AG10803 (cell line): ENCODE data around the gene SPC25.
"Not testable (repeated sequence)": the region's sequence is repeated elsewhere in the genome, so short reads cannot be mapped to it uniquely, and the experiment has no call there.

Experiments
- DNase-seq: peaks from one replicate; pipeline ENCODE4 v3.0.0; 2010; ENCODE audit warnings: low read depth
- H3K4me3 ChIP-seq: 2 replicates; pipeline ENCODE4 v1.5.1; 2011; ENCODE audit warnings: mild to moderate bottlenecking, low read length, control low read depth
- TF ChIP-seq, protein P1 (sequence below): conservative IDR thresholded peaks from 2 replicates; pipeline ENCODE4 v1.5.1; 2011; ENCODE audit warnings: mild to moderate bottlenecking, low read length, control low read depth, inconsistent platforms

Gene SPC25, protein sequence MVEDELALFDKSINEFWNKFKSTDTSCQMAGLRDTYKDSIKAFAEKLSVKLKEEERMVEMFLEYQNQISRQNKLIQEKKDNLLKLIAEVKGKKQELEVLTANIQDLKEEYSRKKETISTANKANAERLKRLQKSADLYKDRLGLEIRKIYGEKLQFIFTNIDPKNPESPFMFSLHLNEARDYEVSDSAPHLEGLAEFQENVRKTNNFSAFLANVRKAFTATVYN

DNA sequence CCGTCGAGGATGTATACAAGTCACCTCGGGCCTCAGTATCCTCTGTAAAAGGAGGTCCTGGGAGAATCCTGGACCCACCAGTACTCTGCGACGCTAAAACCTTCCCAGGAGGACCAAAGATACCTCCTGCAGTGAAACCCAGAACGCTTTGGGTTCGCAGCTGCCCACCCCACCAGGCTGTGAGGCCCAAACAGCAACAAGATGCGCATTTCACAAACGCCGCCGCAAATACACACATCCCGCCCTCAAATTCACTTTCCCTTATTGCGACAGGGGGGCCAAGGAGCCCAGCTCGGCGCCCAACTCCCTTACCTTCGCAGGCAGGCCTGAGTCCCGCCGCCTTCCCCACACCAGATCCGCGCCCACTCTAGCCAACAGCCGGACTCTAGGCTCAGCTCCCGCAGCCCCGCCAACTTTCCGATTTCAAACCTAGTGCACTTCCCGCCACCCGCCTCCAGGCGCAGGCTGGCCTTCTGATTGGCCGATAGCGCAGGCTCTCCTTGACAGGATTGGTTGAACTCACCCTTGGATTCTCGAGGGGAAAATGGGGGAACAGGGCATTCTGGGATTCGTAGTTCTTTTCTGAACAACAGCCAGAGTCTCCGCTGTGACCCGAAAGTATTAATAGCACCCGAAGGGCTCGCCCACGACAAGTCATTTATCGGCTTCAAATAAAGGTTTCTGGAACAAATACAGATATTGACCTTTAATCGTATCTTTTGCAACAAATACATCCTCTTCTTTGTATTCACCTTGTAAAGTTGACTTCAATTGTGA is at the start of gene SPC25:
TSS of gene SPC25 (minus strand) at position 425 of the 777 bp plus-strand sequence. CDS start 911 bp downstream, outside the sequence.
- TF ChIP-seq, protein P1, sequence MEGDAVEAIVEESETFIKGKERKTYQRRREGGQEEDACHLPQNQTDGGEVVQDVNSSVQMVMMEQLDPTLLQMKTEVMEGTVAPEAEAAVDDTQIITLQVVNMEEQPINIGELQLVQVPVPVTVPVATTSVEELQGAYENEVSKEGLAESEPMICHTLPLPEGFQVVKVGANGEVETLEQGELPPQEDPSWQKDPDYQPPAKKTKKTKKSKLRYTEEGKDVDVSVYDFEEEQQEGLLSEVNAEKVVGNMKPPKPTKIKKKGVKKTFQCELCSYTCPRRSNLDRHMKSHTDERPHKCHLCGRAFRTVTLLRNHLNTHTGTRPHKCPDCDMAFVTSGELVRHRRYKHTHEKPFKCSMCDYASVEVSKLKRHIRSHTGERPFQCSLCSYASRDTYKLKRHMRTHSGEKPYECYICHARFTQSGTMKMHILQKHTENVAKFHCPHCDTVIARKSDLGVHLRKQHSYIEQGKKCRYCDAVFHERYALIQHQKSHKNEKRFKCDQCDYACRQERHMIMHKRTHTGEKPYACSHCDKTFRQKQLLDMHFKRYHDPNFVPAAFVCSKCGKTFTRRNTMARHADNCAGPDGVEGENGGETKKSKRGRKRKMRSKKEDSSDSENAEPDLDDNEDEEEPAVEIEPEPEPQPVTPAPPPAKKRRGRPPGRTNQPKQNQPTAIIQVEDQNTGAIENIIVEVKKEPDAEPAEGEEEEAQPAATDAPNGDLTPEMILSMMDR = no peak
- DNase-seq = peak; percentile 82
- H3K4me3 ChIP-seq = peak within 1 kb of the TSS; percentile 86

DNA sequence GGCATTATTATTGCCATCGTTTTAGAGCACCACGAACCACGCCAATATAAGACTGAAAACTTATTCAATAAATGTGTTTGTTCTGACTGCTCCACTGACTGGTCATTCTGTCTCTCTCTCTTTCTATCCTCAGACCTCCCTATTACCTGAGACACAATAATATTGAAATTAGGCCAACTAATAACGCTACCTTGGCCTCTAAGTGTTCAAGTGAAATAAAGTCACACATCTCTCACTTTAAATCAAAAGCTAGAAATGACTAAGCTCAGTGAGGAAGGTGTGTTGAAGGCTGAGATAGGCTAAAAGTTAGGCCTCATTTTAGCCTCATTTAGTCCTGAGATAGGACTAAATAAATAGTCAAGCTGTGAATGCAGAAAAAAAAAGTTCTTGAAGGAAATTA is 49.7 kb upstream of the SPC25 start:
- no peak overlapping the region for H3K4me3 ChIP-seq
- no peak for DNase-seq
- TF ChIP-seq, protein P1 = no peak

DNA sequence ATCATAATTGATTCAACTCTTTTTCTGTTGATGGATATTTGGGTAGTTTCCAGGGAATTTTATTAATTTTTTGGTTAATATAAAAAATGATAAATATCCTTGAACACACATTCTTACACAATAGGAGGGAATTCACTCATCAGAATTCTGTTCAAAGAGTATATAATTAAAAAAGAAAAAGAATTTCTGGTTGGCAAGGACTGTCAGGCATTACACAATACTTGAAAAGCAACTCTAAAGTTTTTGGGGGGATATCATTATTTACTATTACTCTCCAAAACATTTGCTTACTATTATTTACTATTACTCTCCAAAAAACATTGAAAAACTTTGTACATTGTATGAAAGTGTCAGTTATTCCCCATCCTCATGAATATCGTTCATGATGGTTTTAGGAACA is 48.8 kb upstream of the SPC25 start:
- TF ChIP-seq, protein P1 = no peak
- DNase-seq = no peak
- H3K4me3 ChIP-seq = no peak overlapping the region

DNA sequence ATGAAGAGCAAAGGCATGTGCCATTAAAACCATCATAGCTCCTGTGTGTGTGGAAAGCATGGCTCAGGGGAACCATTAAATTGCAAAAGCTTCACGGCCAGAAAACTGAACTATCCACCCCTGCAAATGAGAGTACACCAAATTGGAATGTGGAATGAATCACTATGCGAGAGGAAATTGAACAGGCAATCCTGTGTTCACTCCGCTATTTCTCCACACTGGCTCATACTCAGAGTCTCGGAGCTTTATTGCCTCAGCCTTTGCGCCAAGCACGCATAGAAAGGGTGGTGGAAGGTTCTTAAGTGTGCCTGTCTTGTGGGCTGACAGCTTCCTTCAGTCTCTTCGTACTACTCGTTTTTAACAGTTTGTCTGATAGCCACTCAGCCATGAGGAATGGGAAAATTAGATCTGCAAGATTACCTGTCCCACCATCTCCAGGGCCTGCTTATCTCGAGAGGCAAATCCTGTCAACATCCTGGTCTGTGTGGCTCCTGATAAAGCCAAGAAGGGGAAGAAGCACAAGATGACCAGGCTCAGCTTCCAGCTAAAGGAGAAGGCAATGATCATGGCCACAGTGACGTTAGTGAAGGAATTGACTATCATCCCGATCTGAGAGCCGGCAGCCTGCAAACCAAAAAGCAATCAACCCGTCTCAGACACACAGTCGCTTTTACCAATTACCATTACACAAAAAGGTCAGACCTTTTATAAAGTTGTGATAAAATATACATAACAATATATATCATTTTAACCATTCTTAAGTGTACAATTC is 45.8 kb upstream of the SPC25 start:
- TF ChIP-seq, protein P1 = no peak
- H3K4me3 ChIP-seq = no peak overlapping the region
- peak; percentile 57 for DNase-seq

DNA sequence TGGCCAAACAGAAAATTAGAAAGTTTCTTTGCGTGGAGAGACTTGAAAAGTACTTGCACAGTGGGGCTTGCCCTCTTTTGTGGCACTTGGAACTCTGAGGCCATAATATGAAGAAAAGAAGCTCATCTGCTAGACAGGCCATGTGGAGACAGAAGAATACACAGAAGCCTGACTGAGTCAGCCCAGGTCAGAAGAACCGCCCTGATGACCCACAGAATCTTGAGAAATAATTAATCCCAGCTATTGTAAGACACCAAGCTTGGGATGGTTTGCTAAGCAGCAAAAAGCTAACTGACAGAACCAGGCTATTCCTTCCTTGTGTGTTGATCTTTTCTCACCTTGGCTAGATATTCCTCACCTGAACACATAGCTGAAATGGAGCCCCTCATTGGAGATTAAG is 44.6 kb upstream of the SPC25 start:
- no peak overlapping the region for H3K4me3 ChIP-seq
- TF ChIP-seq, protein P1 = no peak
- DNase-seq = peak; percentile 16

DNA sequence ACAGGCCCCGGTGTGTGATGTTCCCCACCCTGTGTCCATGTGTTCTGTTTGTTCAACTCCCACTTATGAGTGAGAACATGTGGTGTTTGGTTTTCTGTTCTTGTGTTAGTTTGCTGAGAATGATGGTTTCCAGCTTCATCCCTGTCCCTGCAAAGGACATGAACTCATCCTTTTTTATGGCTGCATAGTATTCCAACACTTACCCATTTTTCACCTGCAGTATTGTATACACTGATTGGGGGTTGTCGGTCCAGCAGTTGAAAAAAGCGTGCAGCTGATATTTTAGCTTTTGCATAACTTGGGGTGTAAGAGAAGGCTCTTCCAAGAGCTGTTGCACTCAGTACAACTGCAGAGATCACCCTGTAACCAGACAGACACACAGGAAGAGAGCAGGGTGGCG is 41.9 kb upstream of the SPC25 start:
- not testable (repeated sequence) for DNase-seq, H3K4me3 ChIP-seq

DNA sequence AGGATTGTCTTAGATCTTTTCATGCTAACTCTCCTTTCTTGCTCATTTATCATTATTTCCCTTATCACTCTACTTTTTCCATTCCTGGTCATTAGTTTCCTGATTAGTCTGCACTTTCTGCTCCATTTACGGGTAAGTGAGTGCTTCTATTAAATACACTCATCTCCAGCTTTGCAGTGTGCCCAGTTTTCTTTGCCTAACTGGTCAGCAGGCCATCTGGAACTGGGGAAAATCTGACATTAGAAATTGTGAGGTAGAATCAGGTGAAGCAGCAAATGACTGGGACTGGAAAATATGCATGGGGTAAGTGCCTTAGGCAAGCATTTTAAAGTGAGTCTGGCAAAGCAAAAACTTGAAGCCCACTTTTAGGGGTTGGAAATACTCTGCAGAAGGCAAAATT is 40.0 kb upstream of the SPC25 start:
- DNase-seq = no peak
- TF ChIP-seq, protein P1 = no peak

More for the DNA sequence above, 40.0 kb upstream of the SPC25 start:
- H3K4me3 ChIP-seq = no peak overlapping the region
